Measurements from ENCODE around the gene ATP11A. TPM values are rescaled to one million over a fixed set of nuclear protein-coding genes. Genes with fewer than 3 reads are reported as not detected.

Gene ATP11A
- total RNA-seq, 2 donors from 2014 or later, result 15.2 to 38.4 TPM

- Histone ChIP-seq H3K27me3 (replicated peaks; ENCODE audit: insufficient read depth) (no peaks in the 10 kb centered on the region), H3K9me3 (no peaks in the 10 kb centered on the region), H3K36me3 (no peaks in the 10 kb centered on the region), H3K27ac (no peak overlapping the region), H3K4me3 (no peak overlapping the region), H3K4me1 (ENCODE audit: control insufficient read depth in 1 of 2, low read depth in 2 of 2) (peaks cover 0 to 15% of the 10 kb centered on the region in 2 donors)
- no peak for ATAC-seq (ENCODE audit: insufficient number of reproducible peaks, low FRiP score, low read depth)
- DNase-seq (ENCODE audit: low spot score), result no peak
- TF ChIP-seq CTCF (IDR thresholded peaks at IDR 0.05), result no peak
Observed at GRCh38 chr13:112905619-112905989, 215.8 kb downstream of the ATP11A start.

GRCh38 chr13:112905990-112906641, 216.3 kb downstream of the ATP11A start:
- Histone ChIP-seq H3K9me3 (no peaks in the 10 kb centered on the region), H3K27ac (no peak overlapping the region), H3K36me3 (no peaks in the 10 kb centered on the region), H3K27me3 (replicated peaks; ENCODE audit: insufficient read depth) (no peaks in the 10 kb centered on the region), H3K4me3 (no peak overlapping the region), H3K4me1 (ENCODE audit: control insufficient read depth in 1 of 2, low read depth in 2 of 2) (peaks cover 0 to 15% of the 10 kb centered on the region in 2 donors)
- no peak for TF ChIP-seq CTCF (IDR thresholded peaks at IDR 0.05)
- ATAC-seq (ENCODE audit: insufficient number of reproducible peaks, low FRiP score, low read depth), result no peak
- DNase-seq (ENCODE audit: low spot score), result no peak

GRCh38 chr13:112907286-112907685, 217.4 kb downstream of the ATP11A start:
- Histone ChIP-seq H3K9me3 (no peaks in the 10 kb centered on the region), H3K36me3 (no peaks in the 10 kb centered on the region), H3K4me3 (no peak overlapping the region), H3K27ac (no peak overlapping the region), H3K27me3 (replicated peaks; ENCODE audit: insufficient read depth) (no peaks in the 10 kb centered on the region), H3K4me1 (ENCODE audit: control insufficient read depth in 1 of 2, low read depth in 2 of 2) (peaks cover 0 to 10% of the 10 kb centered on the region in 2 donors)
- DNase-seq (ENCODE audit: low spot score) (no peak), ATAC-seq (ENCODE audit: insufficient number of reproducible peaks, low FRiP score, low read depth) (no peak)
- no peak for TF ChIP-seq CTCF (IDR thresholded peaks at IDR 0.05)

- DNase-seq (ENCODE audit: low spot score) (no peak), ATAC-seq (ENCODE audit: insufficient number of reproducible peaks, low FRiP score, low read depth) (no peak)
- no peak for TF ChIP-seq CTCF (IDR thresholded peaks at IDR 0.05)
- Histone ChIP-seq H3K27ac (no peak overlapping the region), H3K4me1 (ENCODE audit: control insufficient read depth in 1 of 2, low read depth in 2 of 2) (peaks cover 0 to 3% of the 10 kb centered on the region in 2 donors), H3K4me3 (no peak overlapping the region), H3K27me3 (replicated peaks; ENCODE audit: insufficient read depth) (no peaks in the 10 kb centered on the region), H3K9me3 (no peaks in the 10 kb centered on the region), H3K36me3 (no peaks in the 10 kb centered on the region)
Observed at GRCh38 chr13:112907871-112908331, 218.1 kb downstream of the ATP11A start.

- Histone ChIP-seq H3K4me3 (no peak overlapping the region), H3K4me1 (ENCODE audit: control insufficient read depth in 1 of 2, low read depth in 2 of 2) (no peaks in the 10 kb centered on the region), H3K9me3 (no peaks in the 10 kb centered on the region), H3K36me3 (no peaks in the 10 kb centered on the region), H3K27me3 (replicated peaks; ENCODE audit: insufficient read depth) (no peaks in the 10 kb centered on the region), H3K27ac (no peak overlapping the region)
- TF ChIP-seq CTCF (IDR thresholded peaks at IDR 0.05), result no peak
- no peak for DNase-seq (ENCODE audit: low spot score)
- no peak for ATAC-seq (ENCODE audit: insufficient number of reproducible peaks, low FRiP score, low read depth)
Observed at GRCh38 chr13:112908342-112908741, 218.5 kb downstream of the ATP11A start.

Data from thoracic aorta (tissue), 2 donors.